Panc1 (cell line): Measurements from ENCODE around the gene FSIP1. TPM values are rescaled to one million over a fixed set of nuclear protein-coding genes. Genes with fewer than 3 reads are reported as not detected.

Experiments used
- ATAC-seq: fragments of 200-7000 bp; cut with Tn5 transposase; 2 replicates; pipeline ENCODE4 v1.9.1; 2020; ENCODE audit warnings: mild to moderate bottlenecking, moderate library complexity
- BruUV-seq: library from RNA; stranded (reverse); fragments of 400-500 nt; replicated peaks from 2 replicates; lab custom pipeline; 2021; lab: Mats Ljungman, UMichigan
- CTCF ChIA-PET: fragments of 300-600 bp; sonication (Branson Sonifier 250); formaldehyde crosslinking; loops from one replicate; lab custom pipeline; 2022; ENCODE audit warnings: antibody characterized with exemption; lab: Charles Lee
- POLR2A ChIA-PET: fragments of 300-600 bp; sonication (Branson Sonifier 250); formaldehyde crosslinking; loops from one replicate; lab custom pipeline; 2022; ENCODE audit warnings: antibody characterized with exemption; lab: Charles Lee
- DNase-seq: peaks from one replicate; pipeline ENCODE4 v3.0.0-alpha.2; 2010; ENCODE audit warnings: low read depth, low spot score
- H3K27ac ChIP-seq: 2 replicates; pipeline ENCODE4 v1.5.1; 2011; ENCODE audit warnings: mild to moderate bottlenecking, low read length, inconsistent platforms
- H3K27me3 ChIP-seq: fragments of 200-500 bp; sonication (Bioruptor generic); 2 replicates; pipeline ENCODE4 v1.6.0; 2014; ENCODE audit warnings: low read length, inconsistent platforms; ENCODE audit not compliant: control insufficient read depth, insufficient read depth
- H3K36me3 ChIP-seq: fragments of 200-500 bp; sonication (Bioruptor generic); 2 replicates; pipeline ENCODE4 v1.5.1; 2014; ENCODE audit warnings: inconsistent platforms, mild to moderate bottlenecking, low read length, moderate library complexity; ENCODE audit not compliant: control insufficient read depth, insufficient read depth
- H3K4me1 ChIP-seq: 2 replicates; pipeline ENCODE4 v1.5.1; 2011; ENCODE audit warnings: inconsistent platforms, mild to moderate bottlenecking, low read length, moderate library complexity; ENCODE audit not compliant: control insufficient read depth, insufficient read depth
- H3K4me3 ChIP-seq, 2 experiments: 2 replicates each; pipeline ENCODE4 v1.5.1; 2011 to 2012; ENCODE audit warnings: low read depth in 2 of 2, low read length in 2 of 2, mild to moderate bottlenecking in 2 of 2, inconsistent platforms in 1 of 2, moderate library complexity in 1 of 2
- H3K9me3 ChIP-seq: fragments of 200-500 bp; sonication (Bioruptor generic); 2 replicates; pipeline ENCODE4 v1.5.1; 2014; ENCODE audit warnings: low read depth, mild to moderate bottlenecking, inconsistent platforms, low read length, moderate library complexity; ENCODE audit not compliant: control insufficient read depth, insufficient read depth
- POLR2AphosphoS5 ChIP-seq: IDR thresholded peaks from 2 replicates; pipeline ENCODE4 v1.6.1; 2012; ENCODE audit warnings: mild to moderate bottlenecking, low read depth, low read length, moderate library complexity
- SIN3A ChIP-seq: IDR thresholded peaks from 2 replicates; pipeline ENCODE4 v1.6.1; 2012; ENCODE audit warnings: low read depth, mild to moderate bottlenecking, low read length, moderate library complexity, borderline replicate concordance; ENCODE audit not compliant: insufficient read depth
- TCF7L2 ChIP-seq: IDR thresholded peaks from 2 replicates; pipeline ENCODE4 v1.6.1; 2011; ENCODE audit warnings: mild to moderate bottlenecking, low read depth, low read length, inconsistent platforms
- in situ Hi-C: cut with HindIII; loops from 2 replicates; pipeline ENCODE4 v1.10.0; 2016; ENCODE audit warnings: low sequenced_read_pairs, low pct_unique_long_range_greater_than_20kb
- intact Hi-C: fragments of 100-400 bp; cut with micrococcal nuclease; formaldehyde crosslinking; loops from one replicate; pipeline ENCODE4 v1.10.0; 2022; ENCODE audit not compliant: unreplicated experiment
- total RNA-seq: library from RNA; stranded (reverse); gene quantifications from one replicate; pipeline ENCODE4 v1.2.1, GENCODE V29; 2021; ENCODE audit not compliant: unreplicated experiment
- TF ChIP-seq, protein P1 (sequence below): fragments of 450-650 bp; IDR thresholded peaks from 2 replicates; pipeline ENCODE4 v1.5.1; 2017; ENCODE audit warnings: mild to moderate bottlenecking
- TF ChIP-seq, protein P2 (sequence below), 2 experiments: IDR thresholded peaks; 2 replicates each; pipeline ENCODE4 v1.6.1; 2011 to 2012; ENCODE audit warnings: low read depth in 2 of 2, control low read depth in 1 of 2, low read length in 1 of 2, mild to moderate bottlenecking in 1 of 2, moderate library complexity in 1 of 2; ENCODE audit not compliant: insufficient read depth in 1 of 2

Gene FSIP1
- total RNA-seq, 1 experiment from 2014 or later: 1.4 TPM

- no peak for ATAC-seq
- POLR2A ChIA-PET: no interaction called here
- CTCF ChIA-PET: no interaction called here
- Histone ChIP-seq H3K4me1 (no peaks in the 10 kb centered on the region; the same call in 1 of the 2 replicates), H3K4me3 (no peak overlapping the region), H3K36me3 (no peaks in the 10 kb centered on the region), H3K9me3 (no peaks in the 10 kb centered on the region), H3K27me3 (no peaks in the 10 kb centered on the region), H3K27ac (no peak overlapping the region)
- TF ChIP-seq, protein P1, sequence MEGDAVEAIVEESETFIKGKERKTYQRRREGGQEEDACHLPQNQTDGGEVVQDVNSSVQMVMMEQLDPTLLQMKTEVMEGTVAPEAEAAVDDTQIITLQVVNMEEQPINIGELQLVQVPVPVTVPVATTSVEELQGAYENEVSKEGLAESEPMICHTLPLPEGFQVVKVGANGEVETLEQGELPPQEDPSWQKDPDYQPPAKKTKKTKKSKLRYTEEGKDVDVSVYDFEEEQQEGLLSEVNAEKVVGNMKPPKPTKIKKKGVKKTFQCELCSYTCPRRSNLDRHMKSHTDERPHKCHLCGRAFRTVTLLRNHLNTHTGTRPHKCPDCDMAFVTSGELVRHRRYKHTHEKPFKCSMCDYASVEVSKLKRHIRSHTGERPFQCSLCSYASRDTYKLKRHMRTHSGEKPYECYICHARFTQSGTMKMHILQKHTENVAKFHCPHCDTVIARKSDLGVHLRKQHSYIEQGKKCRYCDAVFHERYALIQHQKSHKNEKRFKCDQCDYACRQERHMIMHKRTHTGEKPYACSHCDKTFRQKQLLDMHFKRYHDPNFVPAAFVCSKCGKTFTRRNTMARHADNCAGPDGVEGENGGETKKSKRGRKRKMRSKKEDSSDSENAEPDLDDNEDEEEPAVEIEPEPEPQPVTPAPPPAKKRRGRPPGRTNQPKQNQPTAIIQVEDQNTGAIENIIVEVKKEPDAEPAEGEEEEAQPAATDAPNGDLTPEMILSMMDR: no peak
- TF ChIP-seq SIN3A: no peak
- no peak for TF ChIP-seq POLR2AphosphoS5
- no peak for TF ChIP-seq TCF7L2
- TF ChIP-seq, protein P2, sequence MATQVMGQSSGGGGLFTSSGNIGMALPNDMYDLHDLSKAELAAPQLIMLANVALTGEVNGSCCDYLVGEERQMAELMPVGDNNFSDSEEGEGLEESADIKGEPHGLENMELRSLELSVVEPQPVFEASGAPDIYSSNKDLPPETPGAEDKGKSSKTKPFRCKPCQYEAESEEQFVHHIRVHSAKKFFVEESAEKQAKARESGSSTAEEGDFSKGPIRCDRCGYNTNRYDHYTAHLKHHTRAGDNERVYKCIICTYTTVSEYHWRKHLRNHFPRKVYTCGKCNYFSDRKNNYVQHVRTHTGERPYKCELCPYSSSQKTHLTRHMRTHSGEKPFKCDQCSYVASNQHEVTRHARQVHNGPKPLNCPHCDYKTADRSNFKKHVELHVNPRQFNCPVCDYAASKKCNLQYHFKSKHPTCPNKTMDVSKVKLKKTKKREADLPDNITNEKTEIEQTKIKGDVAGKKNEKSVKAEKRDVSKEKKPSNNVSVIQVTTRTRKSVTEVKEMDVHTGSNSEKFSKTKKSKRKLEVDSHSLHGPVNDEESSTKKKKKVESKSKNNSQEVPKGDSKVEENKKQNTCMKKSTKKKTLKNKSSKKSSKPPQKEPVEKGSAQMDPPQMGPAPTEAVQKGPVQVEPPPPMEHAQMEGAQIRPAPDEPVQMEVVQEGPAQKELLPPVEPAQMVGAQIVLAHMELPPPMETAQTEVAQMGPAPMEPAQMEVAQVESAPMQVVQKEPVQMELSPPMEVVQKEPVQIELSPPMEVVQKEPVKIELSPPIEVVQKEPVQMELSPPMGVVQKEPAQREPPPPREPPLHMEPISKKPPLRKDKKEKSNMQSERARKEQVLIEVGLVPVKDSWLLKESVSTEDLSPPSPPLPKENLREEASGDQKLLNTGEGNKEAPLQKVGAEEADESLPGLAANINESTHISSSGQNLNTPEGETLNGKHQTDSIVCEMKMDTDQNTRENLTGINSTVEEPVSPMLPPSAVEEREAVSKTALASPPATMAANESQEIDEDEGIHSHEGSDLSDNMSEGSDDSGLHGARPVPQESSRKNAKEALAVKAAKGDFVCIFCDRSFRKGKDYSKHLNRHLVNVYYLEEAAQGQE (IDR thresholded peaks at IDR 0.05; ENCODE audit: insufficient read depth in 1 of 2, low read depth in 2 of 2, low read length in 1 of 2): no peak
- BruUV-seq: no TSS peak
- intact Hi-C loops (no loop called here), in situ Hi-C loops (no loop called here)
- no peak for DNase-seq
Observed at GRCh38 chr15:39628144-39628508, 154.5 kb downstream of the FSIP1 start.

DNA sequence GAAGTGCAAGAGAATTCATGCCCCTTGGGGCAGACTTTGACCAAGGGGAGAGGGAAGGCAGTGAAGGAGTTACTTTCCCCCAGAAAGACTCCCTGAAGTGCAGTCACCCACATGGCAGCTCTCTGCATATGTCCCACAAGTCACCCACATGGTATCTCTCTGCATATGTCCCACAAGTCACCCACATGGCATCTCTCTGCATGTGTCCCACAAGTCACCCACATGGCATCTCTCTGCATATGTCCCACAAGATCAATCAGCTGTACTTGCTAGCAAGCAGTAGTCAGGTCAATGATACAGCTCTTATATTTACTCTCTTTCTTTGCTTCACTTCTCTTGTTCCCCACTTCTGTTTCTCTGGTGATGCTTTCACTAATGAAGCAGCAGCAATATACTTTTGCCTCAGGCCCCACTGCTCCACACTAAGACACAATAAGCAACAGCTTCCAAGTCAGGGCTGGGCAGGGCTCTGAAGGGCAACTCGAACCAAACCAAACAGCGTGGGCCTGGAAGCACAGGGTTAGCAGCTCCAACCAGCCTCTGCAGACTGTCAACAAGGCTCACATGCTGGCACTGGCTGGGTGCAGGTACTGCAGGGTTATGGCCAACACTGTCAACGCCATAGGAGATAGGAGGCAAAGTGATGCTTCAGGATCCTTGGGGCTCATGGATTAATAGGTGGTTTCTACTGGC, 155.0 kb downstream of the FSIP1 start:
- ChIA-PET CTCF (no interaction called here), POLR2A (no interaction called here)
- in situ Hi-C loops: no loop called here
- Histone ChIP-seq H3K4me3 (no peak overlapping the region), H3K36me3 (no peaks in the 10 kb centered on the region), H3K4me1 (no peaks in the 10 kb centered on the region; the same call in 1 of the 2 replicates), H3K9me3 (no peaks in the 10 kb centered on the region), H3K27me3 (no peaks in the 10 kb centered on the region), H3K27ac (no peak overlapping the region)
- BruUV-seq: no TSS peak
- no peak for TF ChIP-seq POLR2AphosphoS5
- no peak for TF ChIP-seq SIN3A
- no peak for TF ChIP-seq TCF7L2
- TF ChIP-seq, protein P2 (IDR thresholded peaks at IDR 0.05; ENCODE audit: insufficient read depth in 1 of 2, low read depth in 2 of 2, low read length in 1 of 2): no peak
- TF ChIP-seq, protein P1: no peak
- intact Hi-C loops: no loop called here
- no peak for DNase-seq
- ATAC-seq: no peak
